ENCODE measurements around the gene STARD10.

GRCh38 chr11:72768581-72768980 lies 25.3 kb downstream of the STARD10 start:
- TF ChIP-seq CTBP1 (IDR thresholded peaks at IDR 0.05; ENCODE audit: borderline replicate concordance) (no peak), LEF1 (IDR thresholded peaks at IDR 0.05; ENCODE audit: borderline replicate concordance) (no peak), ZNF384 (IDR thresholded peaks at IDR 0.05) (no peak), FOXM1 (IDR thresholded peaks at IDR 0.05; ENCODE audit: borderline replicate concordance) (no peak), SUZ12 (IDR thresholded peaks at IDR 0.05) (no peak), TARDBP (IDR thresholded peaks at IDR 0.05) (no peak), PKNOX1 (IDR thresholded peaks at IDR 0.05) (no peak)

All from HEK293T (cell line).